PFSK-1 (cell line): ENCODE results near the gene SRPX.

ENCODE experiments used
- POLR2AphosphoS5 ChIP-seq: IDR thresholded peaks from 2 replicates; pipeline ENCODE4 v1.6.1; 2012; ENCODE audit warnings: low read depth, mild to moderate bottlenecking, control low read depth, low read length, moderate library complexity
- TAF1 ChIP-seq: IDR thresholded peaks from 2 replicates; pipeline ENCODE4 v1.6.1; 2012; ENCODE audit warnings: low read length, control low read depth, borderline replicate concordance; ENCODE audit not compliant: insufficient read depth

- TF ChIP-seq POLR2AphosphoS5 = no peak
- no peak for TF ChIP-seq TAF1
Measured at GRCh38 chrX:38156838-38157237, 63.8 kb downstream of the SRPX start.
